Left colon (tissue), 2 donors: Measurements from ENCODE around the gene GJA8. TPM values are rescaled to one million over a fixed set of nuclear protein-coding genes. Genes with fewer than 3 reads are reported as not detected.
"Not testable (repeated sequence)": the region's sequence is repeated elsewhere in the genome, so short reads cannot be mapped to it uniquely, and the experiment has no call there.

Experiments
- ATAC-seq: fragments of 200-7000 bp; cut with Tn5 transposase; one replicate; pipeline ENCODE4 v1.9.1; 2020; ENCODE audit warnings: mild to moderate bottlenecking, moderate library complexity
- DNase-seq, 2 donors: peaks; one replicate each; pipeline ENCODE4 v3.0.0-alpha.2; 2020
- intact Hi-C, 2 donors: fragments of 100-400 bp; cut with DNase I in 1 of 2; cut with micrococcal nuclease in 1 of 2; formaldehyde crosslinking; loops; one replicate each; pipeline versions ENCODE4 v1.11.2 to v1.14.0; 2022; cut with DNase I, micrococcal nuclease
- total RNA-seq, 2 donors: library from RNA; stranded (reverse); fragmentation: NEBNext Ultra II Directional; extraction: Animal tissue kit (Norgen Biotek cat#: 25700); gene quantifications; one replicate each; pipeline ENCODE4 v1.2.1, GENCODE V29; 2021
- donor health status: DM: no; HTN: no; CAD: no.
- donor health status: DM: yes; HTN: yes; CAD: no.

Gene GJA8
- total RNA-seq, 2 donors from 2014 or later, result not detected

GRCh38 chr1:147913362-147913942, 10.9 kb downstream of the GJA8 start:
- intact Hi-C loops, result no loop called here
- no peak for ATAC-seq
- no peak for DNase-seq

GRCh38 chr1:147919896-147920295, 17.3 kb downstream of the GJA8 start:
- intact Hi-C loops, result no loop called here
- no peak for ATAC-seq
- no peak for DNase-seq

- no peak for ATAC-seq
- intact Hi-C loops, result no loop called here
- DNase-seq, result no peak
Measured at GRCh38 chr1:147924813-147925212, 22.2 kb downstream of the GJA8 start.

- DNase-seq, ATAC-seq, intact Hi-C loops: not testable (repeated sequence)
Measured at GRCh38 chr1:147927215-147927614, 24.6 kb downstream of the GJA8 start.

GRCh38 chr1:147927689-147928088, 25.1 kb downstream of the GJA8 start:
- ATAC-seq, intact Hi-C loops: not testable (repeated sequence)
- DNase-seq, result peak in 1 of 2 donors; percentile 15

- ATAC-seq (peak; percentile 98), DNase-seq (peak; percentile 92 to 94)
- intact Hi-C loops, result not testable (repeated sequence)
Measured at GRCh38 chr1:147928236-147929132, 25.9 kb downstream of the GJA8 start, which contains the start of gene GPR89B. GPR89B (plus strand) TSS chr1:147928420; CDS start chr1:147928537, 117 bp downstream.

GRCh38 chr1:147931137-147931536, 28.5 kb downstream of the GJA8 start:
- DNase-seq, intact Hi-C loops, ATAC-seq: not testable (repeated sequence)

GRCh38 chr1:147935296-147935695, 32.7 kb downstream of the GJA8 start:
- ATAC-seq, DNase-seq, intact Hi-C loops: not testable (repeated sequence)

GRCh38 chr1:147940456-147940855, 37.9 kb downstream of the GJA8 start:
- DNase-seq, intact Hi-C loops, ATAC-seq: not testable (repeated sequence)

GRCh38 chr1:147942563-147942962, 40.0 kb downstream of the GJA8 start:
- intact Hi-C loops, DNase-seq, ATAC-seq: not testable (repeated sequence)

GRCh38 chr1:147949517-147949916, 46.9 kb downstream of the GJA8 start:
- intact Hi-C loops, ATAC-seq: not testable (repeated sequence)

More at GRCh38 chr1:147949517-147949916, 46.9 kb downstream of the GJA8 start:
- not testable (repeated sequence) for DNase-seq

Other genes with a start within 250 kb of the GJA8 start
- 10 to 100 TPM; 20.0 to 23.5 TPM for gene ACP6, start 232.3 kb upstream of the GJA8 start, total RNA-seq
- gene GJA5, start 142.2 kb upstream of the GJA8 start, total RNA-seq, result 1 to 10 TPM; 2.5 to 3.0 TPM
- 10 to 100 TPM; 10.6 to 13.3 TPM for gene GPR89B, start 25.6 kb downstream of the GJA8 start, total RNA-seq
- 10 to 100 TPM in 1 of 2 donors, 1 to 10 TPM in 1; 8.7 to 10.1 TPM for gene NBPF11, start 249.5 kb downstream of the GJA8 start, total RNA-seq